Airway epithelial cell (primary cell): ENCODE measurements around the gene SOX18. TPM values are rescaled to one million over a fixed set of nuclear protein-coding genes. Genes with fewer than 3 reads are reported as not detected.

Source experiments
- total RNA-seq: library from RNA; depleted of rRNA; stranded (reverse); fragments of >200 nt; gene quantifications from 2 replicates; pipeline ENCODE4 v1.2.3, GENCODE V29; 2015

The SOX18 gene
- total RNA-seq = 0.07 TPM in 1 of 2 replicates, not detected in the other

DNA sequence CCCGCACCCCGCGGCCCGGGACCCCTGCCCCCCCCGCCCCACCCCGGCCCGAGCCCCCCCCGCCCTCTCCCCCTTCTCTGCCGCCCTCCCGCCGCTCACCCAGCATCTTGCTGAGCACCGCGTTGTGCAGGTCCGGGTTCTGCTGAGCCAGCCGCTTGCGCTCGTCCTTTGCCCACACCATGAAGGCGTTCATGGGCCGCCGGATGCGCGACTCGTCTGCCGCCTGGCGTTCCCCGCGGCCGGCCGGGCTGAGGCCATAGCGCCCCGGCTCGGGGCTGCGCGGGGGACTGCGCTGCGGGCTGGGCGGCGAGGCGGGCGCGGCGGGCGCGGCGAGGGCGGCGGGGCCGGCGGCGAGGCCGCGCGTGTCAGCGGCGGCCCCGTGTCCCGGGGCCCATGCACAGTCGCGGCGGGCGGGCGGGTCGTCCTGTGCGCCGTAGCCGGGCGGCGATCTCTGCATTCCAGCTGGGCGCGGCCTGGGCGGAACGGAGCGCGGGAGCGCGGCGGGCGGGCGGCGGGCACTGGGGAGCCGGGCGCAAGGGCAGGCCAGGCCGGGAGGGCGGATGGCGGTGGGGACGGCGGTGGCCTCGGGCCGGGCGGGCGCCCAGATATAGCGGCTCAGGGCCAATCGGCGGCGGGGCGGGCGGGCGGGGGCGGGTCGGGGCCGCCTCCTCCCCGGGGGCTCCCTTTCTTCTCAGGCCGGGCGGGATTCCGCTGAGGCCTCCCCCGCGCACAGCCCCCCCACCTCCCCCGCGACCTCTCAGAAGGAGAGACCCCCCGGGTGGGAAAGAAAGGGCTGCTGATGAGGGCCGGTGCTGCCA is at the start of gene SOX18:
SOX18 (minus strand) TSS at position 580 of the 818 bp plus-strand sequence; CDS start at position 457, 123 bp downstream.

GRCh38 chr20:64083804-64084684 is 34.6 kb upstream of the SOX18 start, which contains the start of gene LKAAEAR1:
Gene LKAAEAR1, minus strand, starts transcription at chr20:64084398. Its CDS starts 179 bp downstream, at chr20:64084219.

GRCh38 chr20:64080013-64080812 is 30.8 kb upstream of the SOX18 start, which contains the start of gene OPRL1:
Gene OPRL1, plus strand, starts transcription at chr20:64080082. Its CDS starts 12,639 bp downstream, at chr20:64092721.

GRCh38 chr20:64079273-64080012 is 30.0 kb upstream of the SOX18 start, which contains the start of gene RGS19:
Gene RGS19, minus strand, starts transcription at chr20:64079518. Its CDS starts 2,632 bp downstream, at chr20:64076886.

DNA sequence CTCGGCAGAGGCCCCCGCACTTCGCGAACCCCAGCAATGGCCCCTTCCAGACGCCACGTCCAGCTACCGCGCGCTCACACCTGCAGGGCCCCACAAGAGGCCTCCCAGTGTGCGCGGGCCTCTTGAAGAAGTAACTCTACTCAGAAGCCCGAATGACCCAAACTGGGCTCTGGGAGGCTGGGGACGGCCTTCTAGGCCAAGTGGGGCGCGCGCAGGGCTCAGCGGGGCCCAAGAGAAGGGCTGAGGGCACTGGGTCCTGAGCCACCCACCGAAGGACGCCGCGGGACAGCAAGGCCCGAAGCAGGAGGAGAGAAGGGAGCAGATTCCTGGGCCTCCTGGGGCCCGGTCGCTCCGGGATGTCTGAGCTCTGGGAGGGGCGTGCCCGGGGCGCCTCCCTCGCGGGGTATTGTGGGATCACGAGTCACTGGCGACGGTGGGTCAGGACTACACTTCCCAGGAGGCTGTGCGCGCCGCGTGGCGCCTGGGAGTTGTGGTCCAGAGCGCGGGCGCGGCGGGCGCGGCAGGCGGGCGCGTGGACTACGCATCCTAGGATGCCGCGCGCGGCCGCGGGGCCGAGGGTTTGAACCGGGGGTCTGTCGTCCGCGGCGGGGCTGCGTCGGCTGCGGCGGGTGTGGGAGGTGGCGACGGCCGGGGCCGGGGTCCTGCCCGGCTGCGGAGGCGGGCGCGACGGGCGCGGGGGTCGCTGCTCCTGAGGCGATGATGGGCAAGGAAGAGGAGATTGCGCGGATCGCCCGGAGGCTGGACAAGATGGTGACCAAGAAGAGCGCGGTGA is 13.4 kb upstream of the SOX18 start, which contains the start of gene TCEA2:
TCEA2 (plus strand) TSS at position 603 of the 793 bp plus-strand sequence; CDS start at position 718, 115 bp downstream.

GRCh38 chr20:64035933-64036345 is 13.5 kb downstream of the SOX18 start, which contains the start of gene C20orf204:
Gene C20orf204, plus strand, starts transcription at chr20:64036182. Its CDS starts 142 bp downstream, at chr20:64036324.

Other genes starting within 250 kb of the SOX18 start
- gene ZBTB46, start 218.4 kb downstream of the SOX18 start, total RNA-seq = 0.42 and 0.93 TPM in 2 replicates
- not detected in 2 replicates for gene ABHD16B, start 188.1 kb downstream of the SOX18 start, total RNA-seq
- gene TPD52L2, start 184.4 kb downstream of the SOX18 start, total RNA-seq = 85.5 and 103 TPM in 2 replicates
- gene DNAJC5, start 154.5 kb downstream of the SOX18 start, total RNA-seq = 70.0 and 72.2 TPM in 2 replicates
- 9.5 and 23.1 TPM in 2 replicates for gene UCKL1, start 93.2 kb downstream of the SOX18 start, total RNA-seq
- 10.5 and 14.2 TPM in 2 replicates for gene ZNF512B, start 79.7 kb downstream of the SOX18 start, total RNA-seq
- 11.1 and 11.6 TPM in 2 replicates for gene SAMD10, start 70.0 kb downstream of the SOX18 start, total RNA-seq
- 38.0 and 43.2 TPM in 2 replicates for gene PRPF6, start 68.5 kb downstream of the SOX18 start, total RNA-seq
- gene C20orf204, start 13.5 kb downstream of the SOX18 start, total RNA-seq = 0.14 and 0.74 TPM in 2 replicates
- 9.5 and 10.0 TPM in 2 replicates for gene TCEA2, start 13.6 kb upstream of the SOX18 start, total RNA-seq
- gene RGS19, start 29.9 kb upstream of the SOX18 start, total RNA-seq = 21.4 and 22.6 TPM in 2 replicates
- gene OPRL1, start 30.4 kb upstream of the SOX18 start, total RNA-seq = 0.28 and 1.6 TPM in 2 replicates
- gene LKAAEAR1, start 34.8 kb upstream of the SOX18 start, total RNA-seq = 0.28 TPM in 1 of 2 replicates, not detected in the other
- gene NPBWR2, start 57.9 kb upstream of the SOX18 start, total RNA-seq = not detected in 2 replicates
- gene MYT1, start 114.8 kb upstream of the SOX18 start, total RNA-seq = not detected in 2 replicates
- gene PCMTD2, start 206.1 kb upstream of the SOX18 start, total RNA-seq = 22.9 and 37.4 TPM in 2 replicates